IMR-90 (cell line): ENCODE measurements around the gene RECK. TPM values are rescaled to one million over a fixed set of nuclear protein-coding genes. Genes with fewer than 3 reads are reported as not detected.

Experiments used
- ATAC-seq: fragments of 200-7000 bp; cut with Tn5 transposase; 2 replicates; pipeline ENCODE4 v1.9.1; 2020; ENCODE audit warnings: low read depth, mild to moderate bottlenecking, moderate library complexity
- BruUV-seq: library from RNA; stranded (reverse); fragments of 400-500 nt; replicated peaks from 2 replicates; lab custom pipeline; 2021; lab: Mats Ljungman, UMichigan
- CTCF ChIA-PET: fragments of 300-600 bp; formaldehyde crosslinking; extraction: SDS; loops from one replicate; lab custom pipeline; 2021; ENCODE audit warnings: antibody characterized with exemption; lab: Yijun Ruan, JAX
- POLR2A ChIA-PET: fragments of 300-600 bp; sonication (Branson Sonifier 250); formaldehyde crosslinking; loops from one replicate; lab custom pipeline; 2022; ENCODE audit warnings: antibody characterized with exemption; ENCODE audit not compliant: unreplicated experiment; lab: Charles Lee
- DNase-seq: peaks from one replicate; pipeline ENCODE4 v3.0.0; 2013
- H2AFZ ChIP-seq: replicated peaks from 2 replicates; pipeline ENCODE3; 2013; ENCODE audit warnings: low read length, mild to moderate bottlenecking; ENCODE audit not compliant: poor library complexity
- H2AK5ac ChIP-seq: 2 replicates; pipeline ENCODE4 v1.6.1; 2013; ENCODE audit warnings: low read depth, low read length, inconsistent platforms
- H2AK9ac ChIP-seq: replicated peaks from 2 replicates; pipeline ENCODE3; 2013; ENCODE audit warnings: mild to moderate bottlenecking, low read depth, low read length, moderate library complexity; ENCODE audit not compliant: poor library complexity
- H2BK120ac ChIP-seq: 2 replicates; pipeline ENCODE4 v1.6.1; 2013; ENCODE audit warnings: low read depth, low read length, inconsistent platforms
- H2BK15ac ChIP-seq: 3 replicates; pipeline ENCODE4 v1.6.1; 2013; ENCODE audit warnings: low read depth, low read length, inconsistent platforms
- H2BK20ac ChIP-seq: 2 replicates; pipeline ENCODE4 v1.6.1; 2013; ENCODE audit warnings: low read depth, mild to moderate bottlenecking, inconsistent platforms, low read length, moderate library complexity
- H2BK5ac ChIP-seq: 2 replicates; pipeline ENCODE4 v1.6.1; 2013; ENCODE audit warnings: mild to moderate bottlenecking, low read depth, low read length, inconsistent platforms; ENCODE audit not compliant: poor library complexity, severe bottlenecking
- H3K14ac ChIP-seq: replicated peaks from 2 replicates; pipeline ENCODE4 v1.6.1; 2013; ENCODE audit warnings: low read depth, low read length, inconsistent platforms
- H3K18ac ChIP-seq: 2 replicates; pipeline ENCODE4 v1.6.1; 2013; ENCODE audit warnings: low read depth, low read length, control low read depth
- H3K23ac ChIP-seq: 2 replicates; pipeline ENCODE4 v1.6.1; 2013; ENCODE audit warnings: low read depth, low read length, inconsistent platforms
- H3K27ac ChIP-seq: 2 replicates; pipeline ENCODE4 v1.5.1; 2013; ENCODE audit warnings: mild to moderate bottlenecking, control low read depth, low read length; ENCODE audit not compliant: insufficient read depth
- H3K27me3 ChIP-seq: 2 replicates; pipeline ENCODE4 v1.6.1; 2013; ENCODE audit warnings: low read length; ENCODE audit not compliant: control insufficient read depth, insufficient read depth
- H3K36me3 ChIP-seq: 2 replicates; pipeline ENCODE4 v1.6.1; 2013; ENCODE audit warnings: low read length, mixed read lengths; ENCODE audit not compliant: control insufficient read depth, insufficient read depth
- H3K4ac ChIP-seq: 2 replicates; pipeline ENCODE4 v1.6.1; 2013; ENCODE audit warnings: low read depth, low read length, inconsistent platforms
- H3K4me1 ChIP-seq: 2 replicates; pipeline ENCODE4 v1.6.1; 2013; ENCODE audit warnings: low read length, mixed read lengths; ENCODE audit not compliant: control insufficient read depth, insufficient read depth
- H3K4me2 ChIP-seq: 2 replicates; pipeline ENCODE4 v1.6.1; 2013; ENCODE audit warnings: low read depth, mild to moderate bottlenecking, control low read depth, low read length, moderate library complexity
- H3K4me3 ChIP-seq: 2 replicates; pipeline ENCODE4 v1.5.1; 2013; ENCODE audit warnings: low read depth, mild to moderate bottlenecking, control low read depth, low read length, moderate library complexity; ENCODE audit not compliant: insufficient read depth
- H3K56ac ChIP-seq: 2 replicates; pipeline ENCODE4 v1.6.1; 2013; ENCODE audit warnings: low read length, inconsistent platforms; ENCODE audit not compliant: insufficient read depth; ENCODE audit errors: extremely low read depth
- H3K79me1 ChIP-seq, 2 experiments: 2 replicates each; pipeline ENCODE4 v1.6.1; 2013; ENCODE audit warnings: low read length in 2 of 2, inconsistent platforms in 1 of 2, low read depth in 1 of 2
- H3K9ac ChIP-seq: 2 replicates; pipeline ENCODE4 v1.6.1; 2013; ENCODE audit warnings: low read depth, low read length, control low read depth
- H3K9me1 ChIP-seq: 2 replicates; pipeline ENCODE4 v1.6.1; 2013; ENCODE audit warnings: low read length, inconsistent platforms; ENCODE audit not compliant: insufficient read depth
- H3K9me3 ChIP-seq: 2 replicates; pipeline ENCODE4 v1.6.1; 2013; ENCODE audit warnings: low read length; ENCODE audit not compliant: control insufficient read depth, insufficient read depth
- H4K20me1 ChIP-seq: 2 replicates; pipeline ENCODE4 v1.6.1; 2013; ENCODE audit warnings: low read length, inconsistent platforms; ENCODE audit not compliant: insufficient read depth
- H4K5ac ChIP-seq: 2 replicates; pipeline ENCODE4 v1.6.1; 2013; ENCODE audit warnings: mild to moderate bottlenecking, low read depth, low read length, control low read depth
- H4K8ac ChIP-seq, 2 experiments: 2 replicates each; pipeline ENCODE4 v1.6.1; 2013; ENCODE audit warnings: low read depth in 2 of 2, low read length in 2 of 2, control low read depth in 1 of 2, inconsistent platforms in 1 of 2
- H4K91ac ChIP-seq: 2 replicates; pipeline ENCODE4 v1.6.1; 2013; ENCODE audit warnings: low read depth, low read length, inconsistent platforms; ENCODE audit not compliant: insufficient read depth
- BHLHE40 ChIP-seq: fragments of 150-350 bp; IDR thresholded peaks from 2 replicates; pipeline ENCODE4 v1.6.1; 2016; ENCODE audit warnings: mild to moderate bottlenecking, low read depth, low read length
- CEBPB ChIP-seq: IDR thresholded peaks from 2 replicates; pipeline ENCODE4 v1.6.1; 2012; ENCODE audit warnings: low read depth, low read length, improper control_type of control experiment
- CHD1 ChIP-seq: IDR thresholded peaks from 2 replicates; pipeline ENCODE4 v1.6.1; 2012; ENCODE audit warnings: low read depth, low read length, improper control_type of control experiment
- CTCF ChIP-seq: conservative IDR thresholded peaks from 2 replicates; pipeline ENCODE4 v1.5.1; 2012; ENCODE audit warnings: mild to moderate bottlenecking, low read depth, low read length, improper control_type of control experiment
- MAFK ChIP-seq: IDR thresholded peaks from 2 replicates; pipeline ENCODE4 v1.6.1; 2012; ENCODE audit warnings: low read depth, low read length, improper control_type of control experiment
- MAZ ChIP-seq: IDR thresholded peaks from 2 replicates; pipeline ENCODE4 v1.6.1; 2012; ENCODE audit warnings: low read depth, mild to moderate bottlenecking, low read length, improper control_type of control experiment, moderate library complexity, borderline replicate concordance
- NFE2L2 ChIP-seq: fragments of 150-350 bp; IDR thresholded peaks from 2 replicates; pipeline ENCODE4 v1.6.1; 2016; ENCODE audit warnings: low read depth, mild to moderate bottlenecking, low read length
- RFX5 ChIP-seq: IDR thresholded peaks from 2 replicates; pipeline ENCODE4 v1.8.0; 2012; ENCODE audit warnings: low read depth, mild to moderate bottlenecking, low read length, moderate library complexity
- USF2 ChIP-seq: fragments of 150-350 bp; IDR thresholded peaks from 2 replicates; pipeline ENCODE4 v1.6.1; 2017; ENCODE audit warnings: mild to moderate bottlenecking, antibody characterized with exemption, low read length, low read depth
- WGBS, 2 experiments: methylation state at CpG; one replicate each; pipeline versions ENCODE4 v1.1.5 to v1.1.7; 2013; ENCODE audit warnings: missing lambda C conversion rate in 2 of 2; ENCODE audit not compliant: insufficient read length in 1 of 2; ENCODE audit errors: extremely low coverage in 2 of 2; 5-methylcytosine and 5-hydroxymethylcytosine counted together
- dilution Hi-C: fragments of 300-500 bp; cut with HindIII; formaldehyde crosslinking; loops from one replicate; pipeline ENCODE4 v1.14.3; 2018; ENCODE audit warnings: low sequenced_read_pairs; ENCODE audit not compliant: unreplicated experiment
- in situ Hi-C: fragments of 300-500 bp; cut with MboI; formaldehyde crosslinking; loops from 3 replicates; pipeline ENCODE4 v1.14.3; 2019; ENCODE audit warnings: low sequenced_read_pairs, inconsistent platforms, mixed read lengths
- intact Hi-C: fragments of 100-400 bp; cut with micrococcal nuclease; formaldehyde crosslinking; loops from 2 replicates; pipeline ENCODE4 v1.10.0; 2022
- polyA plus RNA-seq, 3 experiments: library from polyadenylated mRNA; depleted of rRNA; stranded (reverse); fragments of >200 nt; gene quantifications; 2 replicates each; pipeline ENCODE4 v1.2.3, GENCODE V29; 2012; ENCODE audit warnings: low replicate concordance in 1 of 3
- total RNA-seq: library from RNA; depleted of rRNA; stranded (reverse); fragments of >200 nt; gene quantifications from 2 replicates; pipeline ENCODE4 v1.2.3, GENCODE V29; 2012

RECK gene
- total and polyA plus RNA-seq, 2 of the 4 experiments (the other 2 are of a cell fraction), result 23.5 to 44.0 TPM

- Histone ChIP-seq H3K4ac (no peak overlapping the region), H3K56ac (no peak overlapping the region), H3K14ac (no peak overlapping the region), H3K27ac (no peak overlapping the region), H3K9ac (no peak overlapping the region), H2AK9ac (no peak overlapping the region), H2BK15ac (no peak overlapping the region), H4K91ac (no peak overlapping the region), H3K23ac (no peak overlapping the region), H4K20me1 (no peaks in the 10 kb centered on the region), H3K9me3 (no peaks in the 10 kb centered on the region), H2BK5ac (no peak overlapping the region), H2BK120ac (no peak overlapping the region), H2BK20ac (no peak overlapping the region), H3K4me3 (no peak overlapping the region), H2AK5ac (0 out of 2 replicates have a peak overlapping the region, but pooled peaks have one; percentile 38), H3K4me2 (no peak overlapping the region), H4K5ac (no peak overlapping the region), H3K9me1 (no peaks in the 10 kb centered on the region), H3K4me1 (peaks cover 5% of the 10 kb centered on the region), H4K8ac (no peak overlapping the region), H3K18ac (no peak overlapping the region), H3K79me1 (no peaks in the 10 kb centered on the region), H3K27me3 (no peaks in the 10 kb centered on the region; the same call in 1 of the 2 replicates), H2AFZ (no peak overlapping the region), H3K36me3 (no peaks in the 10 kb centered on the region)
- dilution Hi-C loops (no loop called here), in situ Hi-C loops (loop anchor here (10.0 kb wide), 1 partner anchor 206 kb away; no protein-coding TSS in a partner anchor), intact Hi-C loops (no loop called here)
- no TSS peak for BruUV-seq
- DNase-seq (no peak), ATAC-seq (no peak)
- 100% methylated on average over 9 of the region's 13 CpGs; no CpG with 5 or more reads in 1 of the 2 experiments for WGBS, 2 experiments
- ChIA-PET CTCF (no interaction called here), POLR2A (no interaction called here)
- TF ChIP-seq MAFK (no peak), CEBPB (no peak), NFE2L2 (no peak), CHD1 (no peak), USF2 (no peak), CTCF (no peak), MAZ (no peak), RFX5 (no peak), BHLHE40 (no peak)
Observed at GRCh38 chr9:36170531-36170930, 133.8 kb downstream of the RECK start.
